ENCODE results near the gene CDC16.

Gene CDC16

GRCh38 chr13:114264886-114265611, 30.4 kb downstream of the CDC16 start:
- DNase-seq: peak; percentile 24

GRCh38 chr13:114266241-114266640, 31.5 kb downstream of the CDC16 start:
- no peak for DNase-seq

GRCh38 chr13:114268344-114269280, 33.9 kb downstream of the CDC16 start:
- no peak for DNase-seq

GRCh38 chr13:114269281-114269770, 34.6 kb downstream of the CDC16 start:
- no peak for DNase-seq

- DNase-seq: no peak
Measured at GRCh38 chr13:114272977-114273376, 38.3 kb downstream of the CDC16 start.

- DNase-seq: no peak
Measured at GRCh38 chr13:114275304-114275703, 40.6 kb downstream of the CDC16 start.

GRCh38 chr13:114279146-114279545, 44.4 kb downstream of the CDC16 start:
- DNase-seq: no peak

GRCh38 chr13:114279758-114280355, 45.2 kb downstream of the CDC16 start:
- no peak for DNase-seq

GRCh38 chr13:114281351-114282040, 46.8 kb downstream of the CDC16 start, which contains the start of gene UPF3A:
TSS of gene UPF3A (plus strand) at chr13:114281601. CDS start at chr13:114281640, 39 bp downstream.
- peak; percentile 89 for DNase-seq

GRCh38 chr13:114282041-114282670, 47.5 kb downstream of the CDC16 start:
- DNase-seq: peak; percentile 62

- DNase-seq: no peak
Measured at GRCh38 chr13:114283576-114283975, 48.9 kb downstream of the CDC16 start.

- DNase-seq: no peak
Measured at GRCh38 chr13:114284680-114285079, 50.0 kb downstream of the CDC16 start.

GRCh38 chr13:114285166-114285808, 50.6 kb downstream of the CDC16 start:
- peak; percentile 36 for DNase-seq

- DNase-seq: peak; percentile 47
Measured at GRCh38 chr13:114286808-114287207, 52.1 kb downstream of the CDC16 start.

- no peak for DNase-seq
Measured at GRCh38 chr13:114288157-114288591, 53.5 kb downstream of the CDC16 start.

GRCh38 chr13:114296448-114296847, 61.8 kb downstream of the CDC16 start:
- no peak for DNase-seq

- DNase-seq: no peak
Measured at GRCh38 chr13:114296902-114297301, 62.2 kb downstream of the CDC16 start.

- DNase-seq: no peak
Measured at GRCh38 chr13:114298866-114299265, 64.2 kb downstream of the CDC16 start.

GRCh38 chr13:114299604-114300305, 65.1 kb downstream of the CDC16 start:
- no peak for DNase-seq

- DNase-seq: no peak
Measured at GRCh38 chr13:114303700-114304327, 69.1 kb downstream of the CDC16 start.
